GM21515 (cell line): ENCODE data around the gene NTF4.
"Not testable (repeated sequence)": the region's sequence is repeated elsewhere in the genome, so short reads cannot be mapped to it uniquely, and the experiment has no call there.

Experiments
- ATAC-seq: cut with Tn5 transposase; IDR thresholded peaks from one replicate; pipeline ENCODE4 v1.9.1; 2021; ENCODE audit not compliant: unreplicated experiment

Gene NTF4

DNA sequence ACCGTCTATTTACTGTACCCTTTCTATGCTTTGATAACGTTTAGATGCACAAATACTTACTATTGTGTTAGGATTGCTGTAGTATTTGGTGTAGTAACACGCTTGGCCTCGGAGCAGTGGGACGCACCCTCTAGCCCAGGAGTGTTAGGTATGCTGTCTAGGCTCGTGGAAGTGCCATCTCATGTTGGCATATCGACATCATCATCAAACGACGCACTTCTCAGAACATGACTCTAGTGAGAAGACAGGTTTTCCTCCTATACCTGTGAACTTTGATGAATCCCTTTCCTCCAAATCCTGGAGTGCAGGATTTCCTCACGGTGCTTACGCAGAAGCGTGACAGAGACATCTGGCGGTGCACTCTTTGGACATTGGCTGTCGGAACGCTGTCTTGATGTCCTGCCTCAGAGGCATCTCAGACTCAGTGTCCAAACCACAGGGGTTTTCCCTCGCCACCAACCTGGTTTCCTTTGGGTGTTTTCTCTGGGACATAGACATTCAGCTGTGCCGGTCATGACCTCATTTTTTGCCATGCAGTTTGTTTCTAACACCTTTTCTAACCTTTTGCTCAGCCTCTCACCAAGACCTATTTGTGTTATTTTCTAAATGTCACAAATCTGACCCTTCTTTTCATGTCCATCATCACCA, 26.9 kb upstream of the NTF4 start:
- no peak for ATAC-seq

DNA sequence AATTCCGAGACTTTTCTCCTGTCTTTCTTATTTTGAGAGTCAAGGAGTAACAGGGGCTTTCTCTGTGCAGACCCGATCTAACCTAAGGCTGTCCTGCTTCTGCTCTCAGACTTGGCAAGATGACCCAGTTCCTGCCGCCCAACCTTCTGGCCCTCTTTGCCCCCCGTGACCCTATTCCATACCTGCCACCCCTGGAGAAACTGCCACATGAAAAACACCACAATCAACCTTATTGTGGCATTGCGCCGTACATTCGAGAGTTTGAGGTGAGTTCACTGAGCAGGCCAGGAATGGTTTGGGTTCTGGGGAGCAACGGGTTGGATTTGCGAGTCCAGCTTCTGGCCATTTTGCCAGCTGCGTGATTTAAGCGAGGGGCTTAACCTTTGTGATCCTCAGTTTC, 21.7 kb upstream of the NTF4 start:
- no peak for ATAC-seq

DNA sequence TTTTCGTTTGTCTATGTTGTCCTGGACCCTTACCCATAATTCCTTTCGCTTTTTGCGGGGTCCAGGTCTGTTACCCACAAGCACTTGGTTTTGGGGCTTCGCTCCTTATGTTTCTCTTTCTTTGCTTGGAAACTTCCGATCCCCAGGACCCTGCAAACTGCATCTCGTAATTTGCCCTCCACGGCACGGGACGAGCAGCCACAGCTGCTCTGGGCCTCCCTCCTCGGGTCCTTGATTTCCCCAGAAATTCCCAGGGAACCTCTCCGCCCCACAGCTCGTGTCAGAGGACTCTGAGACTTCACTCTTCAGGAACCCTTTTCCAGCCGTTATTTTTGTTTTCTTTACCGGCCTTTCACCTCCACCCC, 21.2 kb upstream of the NTF4 start:
- no peak for ATAC-seq

DNA sequence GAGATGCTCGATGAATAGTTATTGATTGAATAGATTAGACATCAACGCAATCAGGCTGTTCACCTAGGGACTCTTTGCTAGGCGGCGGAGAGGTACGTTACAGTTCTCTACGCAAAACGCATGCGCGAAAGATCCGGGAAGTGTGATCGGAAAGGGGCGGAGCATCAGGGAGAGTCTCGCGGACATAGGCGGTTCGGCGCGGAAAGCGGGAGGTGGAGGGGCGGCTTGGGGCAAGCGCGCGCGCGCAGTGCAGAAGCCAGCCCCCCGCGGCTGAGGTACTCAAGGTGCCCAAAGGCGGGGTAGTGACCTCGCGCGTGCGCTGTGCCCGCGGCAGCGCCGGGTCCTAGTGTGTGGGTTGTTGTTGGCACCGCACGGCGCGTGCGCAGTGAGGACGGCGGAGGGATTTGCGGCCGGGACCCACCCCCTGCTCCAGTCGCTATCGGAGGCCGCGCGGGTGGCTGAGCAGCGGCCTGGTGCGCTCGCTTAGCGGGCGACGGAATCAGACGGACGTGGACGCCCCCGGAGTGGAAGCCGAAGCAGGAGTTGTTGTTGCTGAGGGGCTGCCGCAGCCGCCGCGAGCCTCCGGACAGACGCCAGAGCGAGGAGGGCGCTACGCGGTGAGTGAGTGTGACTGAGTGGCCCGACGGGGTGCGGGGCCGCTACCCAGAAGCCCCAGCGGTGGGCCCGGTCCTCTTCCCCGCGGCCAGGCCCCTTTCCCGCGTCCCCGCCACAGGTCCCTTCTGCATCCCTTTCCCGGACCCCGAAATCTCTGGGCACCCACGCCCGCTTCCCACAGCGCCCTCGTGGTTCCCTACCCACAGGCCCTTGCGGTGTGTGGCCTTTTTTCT, 20.6 kb upstream of the NTF4 start, which contains the start of gene SNRNP70:
Gene SNRNP70 (plus strand): TSS at position 432 of the 848 bp plus-strand sequence. CDS start 964 bp downstream, outside the sequence.
- peak; percentile 77 for ATAC-seq

DNA sequence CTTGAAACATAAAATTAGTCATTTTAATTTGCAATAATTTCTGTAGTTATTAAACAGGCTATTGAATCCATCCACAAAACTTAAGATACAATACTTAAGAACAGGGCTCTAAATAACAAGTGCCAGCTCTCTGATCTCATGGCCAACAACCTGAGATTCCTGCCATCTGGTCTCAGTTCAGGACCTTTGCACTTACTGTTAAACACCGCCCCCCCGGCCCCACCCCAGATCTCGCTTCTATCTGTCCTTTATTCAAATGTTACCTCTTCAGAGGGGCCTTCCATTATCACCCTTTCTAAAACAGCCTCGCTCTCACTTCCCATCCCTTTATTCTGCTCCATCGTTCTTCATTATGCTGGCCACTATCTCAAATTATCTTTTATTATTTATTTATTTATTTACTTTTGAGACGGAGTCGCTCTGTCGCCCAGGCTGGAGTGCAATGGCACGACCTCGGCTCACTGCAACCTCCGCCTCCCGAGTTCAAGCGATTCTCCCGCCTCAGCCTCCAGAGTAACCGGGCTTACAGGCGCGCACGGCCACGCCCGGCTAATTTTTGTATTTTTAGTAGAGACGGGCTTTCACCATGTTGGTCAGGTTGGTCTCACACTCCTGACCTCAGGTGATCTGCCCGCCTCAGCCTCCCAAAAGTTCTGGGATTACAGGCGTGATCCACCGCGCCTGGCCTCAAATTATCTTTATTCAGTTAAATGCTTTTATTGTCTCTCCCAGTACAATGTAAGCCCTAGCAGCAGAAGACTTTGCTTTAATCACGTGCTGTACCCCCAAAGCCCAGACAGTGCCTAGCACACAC, 19.8 kb upstream of the NTF4 start:
- ATAC-seq = no peak

DNA sequence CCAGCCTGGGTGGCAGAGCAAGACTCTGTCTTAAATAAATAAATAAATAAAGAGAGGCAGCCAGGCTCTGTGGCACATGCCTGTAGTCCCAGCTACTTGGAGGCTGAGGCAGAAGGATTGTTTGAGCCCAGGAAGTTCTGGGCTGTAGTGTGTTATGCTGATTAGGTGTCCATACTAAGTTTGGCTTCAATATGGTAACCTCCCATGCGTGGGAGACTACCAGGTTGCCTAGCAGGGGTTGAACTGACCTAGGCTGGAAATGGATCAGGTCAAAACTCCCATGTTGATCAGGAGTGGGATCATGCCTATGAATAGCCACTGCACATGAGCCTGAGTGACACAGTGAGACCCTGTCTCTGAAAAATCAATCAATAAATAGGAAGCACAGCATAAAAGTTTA, 16.7 kb upstream of the NTF4 start:
- ATAC-seq = no peak

DNA sequence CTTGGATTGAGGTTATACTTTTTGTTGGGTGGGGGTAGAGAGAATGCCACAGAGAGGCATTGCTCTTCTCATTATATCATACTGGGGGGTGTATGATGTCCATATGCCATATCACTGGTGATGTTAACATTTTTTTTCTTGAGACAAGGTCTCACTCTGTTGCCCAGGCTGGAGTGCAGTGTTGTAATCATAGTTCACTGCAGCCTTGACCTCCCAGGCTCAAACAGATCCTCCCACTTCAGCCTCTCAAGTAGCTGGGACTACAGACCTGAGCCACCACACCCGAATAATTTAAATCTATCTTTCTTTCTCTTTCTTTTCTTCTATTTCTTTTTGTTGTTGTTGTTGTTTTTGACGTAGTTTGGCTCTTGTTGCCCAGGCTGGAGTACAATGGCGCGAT, 15.8 kb upstream of the NTF4 start:
- ATAC-seq = no peak

DNA sequence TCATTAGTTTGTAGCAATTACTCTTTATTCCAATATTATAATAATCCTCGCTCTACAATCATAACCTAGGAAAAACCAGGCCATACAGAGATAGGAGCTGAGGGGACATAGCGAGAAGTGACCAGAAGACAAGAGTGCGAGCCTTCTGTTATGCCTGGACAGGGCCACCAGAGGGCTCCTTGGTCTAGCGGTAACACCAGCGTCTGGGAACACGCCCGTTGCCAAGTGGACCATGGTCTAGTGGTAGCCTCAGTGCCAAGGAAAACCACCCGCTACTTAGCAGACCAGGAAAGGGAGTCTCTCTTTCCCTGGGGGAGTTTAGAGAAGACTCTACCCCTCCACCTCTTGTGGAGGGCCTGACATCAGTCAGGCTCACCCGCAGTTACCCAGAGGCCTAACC, 10.3 kb upstream of the NTF4 start:
- not testable (repeated sequence) for ATAC-seq

DNA sequence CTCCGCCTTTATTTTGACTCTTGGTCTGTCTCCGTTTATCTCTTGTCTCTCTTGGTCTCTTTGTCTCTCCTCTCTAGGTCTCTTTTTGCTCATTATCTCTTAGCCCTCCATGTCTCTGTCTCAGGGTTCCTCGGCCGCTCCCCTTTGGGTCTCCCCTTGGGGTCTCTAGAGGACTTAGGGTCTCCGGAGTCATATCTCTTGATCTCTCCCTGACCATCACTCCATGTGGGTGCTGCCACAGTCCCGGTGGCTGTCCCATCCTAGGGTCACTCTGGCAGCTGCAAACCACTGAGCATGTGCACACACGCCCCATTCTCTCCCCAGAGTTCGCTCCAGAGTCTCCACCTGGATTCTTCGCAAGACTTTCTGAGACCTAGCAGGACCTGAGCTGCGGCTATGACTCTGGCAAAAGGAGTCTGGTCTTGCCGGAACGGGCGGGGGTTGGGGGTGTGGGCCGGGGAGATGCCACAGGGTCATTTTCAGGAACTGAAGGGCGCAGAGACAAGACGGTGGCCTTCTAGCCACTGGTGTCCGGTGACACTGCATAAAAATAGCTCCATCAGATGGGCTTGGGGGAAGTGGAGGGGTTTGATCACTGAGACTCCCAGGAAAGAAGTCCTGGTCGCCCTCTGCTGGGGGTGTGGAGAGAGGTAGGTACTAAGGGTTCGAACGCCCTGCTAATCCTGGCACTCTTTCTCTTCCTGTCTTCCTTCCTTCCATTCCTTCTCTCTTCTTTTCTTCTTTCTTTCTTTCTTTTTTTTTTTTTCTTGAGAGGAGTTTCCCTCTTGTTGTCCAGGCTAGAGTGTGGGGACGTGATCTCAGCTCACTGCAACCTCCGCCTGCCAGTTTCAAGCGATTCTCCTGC, 9.1 kb upstream of the NTF4 start:
- ATAC-seq = no peak

DNA sequence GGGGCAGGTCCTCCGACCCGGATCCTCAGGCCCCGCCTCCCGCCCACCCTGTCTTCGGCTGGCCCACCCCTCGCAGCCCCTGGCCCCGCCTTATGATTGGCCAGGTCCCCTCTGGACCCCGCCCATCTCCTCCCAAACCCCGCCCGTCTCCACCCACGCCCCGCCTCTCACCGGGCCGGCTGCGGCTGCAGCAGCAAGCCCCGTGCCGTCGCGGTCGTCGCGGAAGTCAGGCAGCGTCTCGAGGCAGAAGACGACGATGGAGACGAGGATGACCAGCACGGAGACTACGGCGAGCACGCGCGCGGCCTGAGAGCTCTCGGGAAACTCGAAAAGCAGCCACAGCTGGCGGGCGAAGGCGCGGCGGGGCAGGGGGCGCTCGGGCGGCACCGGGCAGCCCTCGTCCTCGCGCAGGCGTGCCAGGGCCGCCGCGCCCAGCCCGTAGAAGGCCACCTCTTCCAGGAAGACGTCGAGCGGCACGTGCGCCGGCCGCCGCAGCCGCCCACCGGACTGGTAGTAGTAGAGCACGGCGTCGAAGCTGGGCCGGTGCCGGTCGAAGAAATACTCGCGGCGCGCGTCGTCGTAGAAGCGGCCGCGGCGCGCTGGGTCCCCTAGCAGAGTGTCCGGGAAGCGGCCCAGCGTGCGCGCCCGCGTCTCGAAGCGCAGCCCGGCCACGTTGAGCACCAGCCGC, 7.4 kb upstream of the NTF4 start:
- no peak for ATAC-seq

DNA sequence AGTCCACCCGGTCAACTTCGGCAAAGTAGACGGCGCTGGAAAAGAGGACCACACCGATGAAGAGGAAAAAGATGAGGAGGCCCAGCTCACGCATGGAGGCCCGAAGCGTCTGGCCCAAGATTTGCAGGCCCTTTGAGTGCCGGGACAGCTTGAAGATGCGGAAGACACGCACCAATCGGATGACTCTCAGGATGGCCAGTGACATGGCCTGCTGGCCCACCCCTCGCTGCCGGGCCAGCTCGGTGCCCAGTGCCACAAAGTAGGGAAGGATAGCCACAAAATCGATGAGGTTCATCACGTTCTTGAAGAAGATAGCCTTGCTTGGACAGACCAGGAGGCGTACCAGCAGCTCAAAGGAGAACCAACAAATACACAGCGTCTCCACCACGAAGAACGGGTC, 5.8 kb upstream of the NTF4 start:
- ATAC-seq = no peak

DNA sequence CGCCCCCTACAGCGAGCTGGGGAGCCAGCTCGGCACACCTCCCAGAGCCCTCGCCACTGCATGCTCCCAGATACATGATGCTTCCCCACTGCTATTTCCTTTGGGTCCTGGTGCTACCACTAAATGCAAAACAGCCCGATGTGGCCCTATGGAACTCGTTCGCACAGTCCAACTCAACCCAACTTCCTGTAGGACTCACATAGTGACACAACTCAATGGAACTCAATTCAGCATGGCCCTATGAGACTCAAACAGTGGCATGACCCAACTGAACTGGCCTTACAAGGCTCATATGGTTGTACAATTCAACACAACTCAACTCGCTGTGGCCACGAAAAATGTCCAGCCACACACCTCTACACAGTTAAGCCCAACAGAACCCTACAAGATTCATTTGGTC, 4.4 kb upstream of the NTF4 start:
- ATAC-seq = no peak

DNA sequence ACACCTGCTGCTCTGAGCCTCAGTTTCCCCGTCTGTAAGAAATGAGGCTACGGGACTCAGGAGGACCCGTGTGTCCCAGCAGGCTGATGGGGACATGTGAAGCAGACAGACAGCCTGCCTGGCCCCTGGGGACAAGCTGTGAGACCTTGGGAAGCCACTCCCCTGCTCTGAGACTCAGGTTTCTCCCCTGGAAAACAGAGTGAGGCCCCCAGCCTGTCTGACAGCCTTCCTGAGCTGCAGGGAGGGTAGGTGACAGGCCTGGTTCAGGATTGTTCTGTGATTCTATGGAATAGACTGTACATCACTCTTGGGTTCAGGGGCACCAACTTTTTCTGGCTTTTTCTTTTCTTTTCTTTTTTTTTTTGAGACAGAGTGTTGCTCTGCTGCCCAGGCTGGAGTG, 2.9 kb upstream of the NTF4 start:
- ATAC-seq = no peak

DNA sequence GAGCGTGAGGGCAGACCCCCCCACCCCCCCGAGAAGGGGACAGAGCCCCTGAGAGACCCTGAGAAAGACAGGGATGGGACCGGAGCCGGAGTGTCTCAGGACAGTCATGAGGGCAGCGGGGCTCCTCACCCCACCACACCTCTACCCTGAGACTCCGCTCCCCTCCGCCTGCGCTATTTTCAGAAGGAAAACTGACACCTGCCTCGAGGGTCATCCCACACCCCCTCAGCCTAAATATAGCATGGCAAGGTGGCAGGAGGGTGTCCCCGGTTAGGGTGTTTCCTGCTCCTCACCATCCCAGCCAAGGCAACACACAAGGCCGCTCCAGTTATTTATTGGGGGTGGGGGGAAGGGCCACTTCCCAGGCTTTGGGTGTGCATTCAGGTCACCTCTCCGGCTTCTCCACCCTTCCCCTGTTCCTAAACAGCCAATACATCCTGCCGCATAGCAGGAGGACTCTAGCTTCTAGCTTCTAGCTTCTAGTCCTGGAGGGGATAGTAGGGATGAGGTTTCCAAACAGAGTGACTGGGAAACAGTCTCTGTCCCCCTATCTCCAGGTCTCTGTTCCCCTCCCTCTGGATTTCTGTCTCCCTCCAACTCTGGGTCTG, 1.4 kb upstream of the NTF4 start:
- no peak for ATAC-seq

DNA sequence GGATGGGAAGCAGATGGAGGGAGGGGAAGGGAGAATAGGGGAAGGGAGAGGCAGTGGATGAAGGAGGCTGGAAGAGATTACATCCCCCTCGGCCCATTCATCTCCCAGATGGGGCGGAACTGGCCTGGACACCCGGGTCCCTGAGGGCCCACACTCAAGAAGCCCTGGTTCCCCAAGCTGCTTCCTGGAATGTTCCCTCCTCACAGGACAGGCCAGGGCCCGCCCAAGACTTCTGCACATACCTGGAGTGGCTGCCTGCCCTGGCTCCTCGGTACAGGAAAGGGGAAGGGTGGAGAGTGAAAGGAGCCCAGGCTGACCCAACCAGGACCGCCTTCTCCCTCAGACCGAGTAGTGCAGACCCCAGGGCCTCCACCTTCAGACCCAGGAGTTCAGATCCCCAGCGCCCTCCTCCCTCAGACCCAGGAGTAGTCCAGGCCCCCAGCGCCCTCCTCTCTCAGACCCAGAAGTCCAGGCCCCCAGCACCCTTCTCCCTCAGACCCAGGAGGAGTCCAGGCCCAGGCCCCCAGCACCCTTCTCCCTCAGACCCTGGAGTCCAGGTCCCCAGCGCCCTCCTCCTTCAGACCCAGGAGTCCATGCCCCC, 489 bp downstream of the NTF4 start:
- ATAC-seq = no peak

DNA sequence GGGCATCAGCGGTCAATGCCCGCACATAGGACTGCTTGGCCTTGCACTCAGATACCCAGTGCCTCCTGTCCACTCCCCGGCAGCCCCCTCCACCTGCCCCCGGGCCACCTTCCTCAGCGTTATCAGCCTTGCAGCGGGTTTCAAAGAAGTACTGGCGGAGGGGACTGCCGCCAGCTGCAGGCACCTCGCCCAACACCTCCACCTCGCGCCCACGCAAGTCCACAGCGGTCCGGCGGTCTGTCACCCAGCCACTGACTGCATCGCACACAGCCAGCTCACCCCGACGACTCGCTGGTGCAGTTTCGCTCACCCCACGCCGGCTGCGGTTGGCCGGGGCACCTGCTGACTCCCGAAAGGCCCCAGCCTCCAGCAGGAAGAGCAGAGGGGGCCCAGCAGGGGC, 3.2 kb downstream of the NTF4 start:
- ATAC-seq = no peak

DNA sequence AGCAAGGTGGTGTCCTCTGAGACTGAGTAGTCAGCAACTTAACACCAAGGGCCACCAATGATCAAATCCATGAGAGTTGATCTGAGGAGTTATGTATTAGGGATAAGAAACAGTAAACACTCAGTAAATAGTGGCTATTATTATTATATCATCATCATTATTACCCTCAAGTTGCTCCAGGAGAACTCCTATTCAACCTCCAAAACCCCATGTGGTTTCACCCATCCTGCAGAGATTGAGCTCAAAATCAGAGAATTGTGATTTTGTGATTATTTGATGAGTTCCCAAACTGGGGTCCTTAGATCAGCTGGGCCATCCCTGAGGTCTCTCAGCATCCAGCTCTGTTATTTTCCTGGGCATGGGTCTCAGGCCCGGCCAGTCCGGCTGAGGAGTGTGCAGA, 3.6 kb downstream of the NTF4 start:
- ATAC-seq = no peak

DNA sequence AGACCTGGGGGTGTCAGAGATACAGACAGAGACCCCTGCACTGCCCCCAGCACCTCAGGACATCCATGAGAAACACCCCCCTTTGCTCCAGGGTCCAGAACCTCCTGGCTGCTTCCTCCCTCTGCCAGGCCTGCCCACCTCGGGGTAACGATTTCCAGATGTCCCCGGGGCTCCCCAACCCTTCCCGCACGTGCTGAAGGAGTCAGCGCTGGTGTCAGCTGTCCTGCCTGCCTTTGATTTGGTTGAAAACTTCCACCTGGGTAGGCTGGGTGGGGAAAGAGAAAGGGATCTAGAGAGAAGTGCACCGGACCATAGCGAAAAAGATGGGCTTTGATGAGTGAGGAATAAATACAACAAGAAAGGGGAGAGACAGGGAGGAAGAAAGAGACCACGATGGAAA, 5.6 kb downstream of the NTF4 start:
- no peak for ATAC-seq

DNA sequence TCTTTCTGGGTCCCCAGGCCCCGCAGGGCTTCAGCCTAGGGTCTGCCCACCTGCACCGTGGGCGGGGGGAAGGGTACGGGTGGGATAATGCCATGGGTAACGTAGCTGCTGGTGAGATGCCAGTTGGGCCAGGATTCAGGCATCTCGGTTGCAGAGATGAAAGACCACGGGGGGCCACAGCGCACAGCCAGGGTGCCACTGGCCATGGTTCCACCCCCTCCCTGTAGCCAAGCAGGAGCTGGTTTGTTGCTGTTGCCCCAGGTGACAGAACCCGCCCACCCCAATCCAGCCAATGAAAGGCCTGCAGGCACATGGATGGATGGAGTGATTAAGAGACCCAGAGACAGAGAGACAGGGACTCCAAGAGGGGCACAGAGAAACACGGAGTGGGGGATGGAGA, 6.1 kb downstream of the NTF4 start:
- no peak for ATAC-seq
